Measurements from ENCODE around the gene ZNF780B. TPM values are rescaled to one million over a fixed set of nuclear protein-coding genes. Genes with fewer than 3 reads are reported as not detected.
A peak's percentile ranks its signal among the peaks of the same experiment; 100 is the strongest.

ZNF780B gene
- 26.0 TPM for total RNA-seq
- long read RNA-seq, partial matches to known transcripts: 0 of 4 reads
- long read RNA-seq, other reads (novel, unspliced or antisense): 4 of 4 reads

DNA sequence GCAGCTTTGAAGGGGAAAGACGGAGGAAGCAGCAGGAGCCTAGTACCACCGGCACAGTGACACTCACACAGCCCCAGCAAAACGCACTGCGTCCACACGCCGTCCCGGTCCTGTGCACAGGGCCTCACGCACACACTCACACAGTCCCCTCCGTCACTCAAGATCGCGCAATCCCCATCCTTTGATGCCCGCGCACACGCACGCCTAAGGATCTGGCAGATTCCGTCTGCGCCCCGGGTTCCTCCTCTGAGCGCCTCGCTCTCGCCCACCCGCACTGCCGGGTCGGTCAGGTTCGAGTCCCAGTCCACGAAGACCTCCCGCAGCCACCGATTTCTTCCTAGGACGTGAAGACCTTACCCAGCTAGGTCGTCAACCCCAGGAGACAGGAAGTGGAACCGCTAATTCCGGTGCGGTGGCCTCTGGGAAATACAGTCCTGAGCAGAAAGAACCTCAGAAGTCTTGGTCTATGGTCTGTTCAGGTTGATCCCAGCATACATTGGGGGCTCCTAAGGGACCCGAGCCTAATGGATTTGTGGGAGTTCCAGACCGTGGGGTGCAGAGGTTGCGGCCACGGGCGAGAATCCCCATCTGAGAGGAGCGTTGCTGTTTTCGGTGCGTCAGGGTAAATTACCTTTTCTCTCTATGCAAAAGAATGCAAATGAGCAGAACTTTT is at the start of gene ZNF780B:
Gene ZNF780B, minus strand, starts transcription at position 400 of the 673 bp plus-strand sequence. CDS start 5,899 bp downstream, outside the sequence.
- intact Hi-C loops (cut with DNase I): loop anchor here (10.0 kb wide), 1 partner anchor 51 kb away; no protein-coding TSS in a partner anchor
- DNase-seq (peak; percentile 74), ATAC-seq (ENCODE audit: poor library complexity) (peak; percentile 98)

DNA sequence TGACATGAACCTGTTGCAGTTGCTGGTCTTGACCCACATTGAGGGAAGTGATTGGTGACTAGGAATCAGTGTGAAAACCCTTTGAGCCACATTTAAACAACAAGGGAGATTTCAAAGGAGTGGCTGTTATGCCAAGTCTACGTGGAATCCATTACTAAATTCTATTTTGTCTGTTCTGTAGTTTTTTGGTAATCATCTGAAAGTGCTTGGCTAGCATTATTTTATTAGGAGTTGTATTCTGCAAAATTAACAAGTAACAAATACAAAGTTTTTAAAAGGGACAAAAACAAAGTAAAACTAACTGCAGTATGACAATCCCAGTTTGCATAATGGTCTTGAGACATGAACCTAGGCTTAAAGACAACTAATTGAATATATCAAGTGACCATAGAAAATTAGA is 48.7 kb upstream of the ZNF780B start:
- DNase-seq: no peak
- intact Hi-C loops (cut with DNase I): no loop called here
- no peak for ATAC-seq (ENCODE audit: poor library complexity)

GRCh38 chr19:40103600-40103999 is 47.6 kb upstream of the ZNF780B start:
- ATAC-seq (ENCODE audit: poor library complexity) (no peak), DNase-seq (no peak)
- intact Hi-C loops (cut with DNase I): no loop called here

- intact Hi-C loops (cut with DNase I): no loop called here
- DNase-seq (no peak), ATAC-seq (ENCODE audit: poor library complexity) (no peak)
Measured at GRCh38 chr19:40101813-40102212, 45.8 kb upstream of the ZNF780B start.

- intact Hi-C loops (cut with DNase I): no loop called here
- DNase-seq (no peak), ATAC-seq (ENCODE audit: poor library complexity) (no peak)
Measured at GRCh38 chr19:40093416-40093815, 37.4 kb upstream of the ZNF780B start.

- ATAC-seq (ENCODE audit: poor library complexity): peak; percentile 19
- intact Hi-C loops (cut with DNase I): no loop called here
- DNase-seq: no peak
Measured at GRCh38 chr19:40091205-40092129, 35.4 kb upstream of the ZNF780B start.

DNA sequence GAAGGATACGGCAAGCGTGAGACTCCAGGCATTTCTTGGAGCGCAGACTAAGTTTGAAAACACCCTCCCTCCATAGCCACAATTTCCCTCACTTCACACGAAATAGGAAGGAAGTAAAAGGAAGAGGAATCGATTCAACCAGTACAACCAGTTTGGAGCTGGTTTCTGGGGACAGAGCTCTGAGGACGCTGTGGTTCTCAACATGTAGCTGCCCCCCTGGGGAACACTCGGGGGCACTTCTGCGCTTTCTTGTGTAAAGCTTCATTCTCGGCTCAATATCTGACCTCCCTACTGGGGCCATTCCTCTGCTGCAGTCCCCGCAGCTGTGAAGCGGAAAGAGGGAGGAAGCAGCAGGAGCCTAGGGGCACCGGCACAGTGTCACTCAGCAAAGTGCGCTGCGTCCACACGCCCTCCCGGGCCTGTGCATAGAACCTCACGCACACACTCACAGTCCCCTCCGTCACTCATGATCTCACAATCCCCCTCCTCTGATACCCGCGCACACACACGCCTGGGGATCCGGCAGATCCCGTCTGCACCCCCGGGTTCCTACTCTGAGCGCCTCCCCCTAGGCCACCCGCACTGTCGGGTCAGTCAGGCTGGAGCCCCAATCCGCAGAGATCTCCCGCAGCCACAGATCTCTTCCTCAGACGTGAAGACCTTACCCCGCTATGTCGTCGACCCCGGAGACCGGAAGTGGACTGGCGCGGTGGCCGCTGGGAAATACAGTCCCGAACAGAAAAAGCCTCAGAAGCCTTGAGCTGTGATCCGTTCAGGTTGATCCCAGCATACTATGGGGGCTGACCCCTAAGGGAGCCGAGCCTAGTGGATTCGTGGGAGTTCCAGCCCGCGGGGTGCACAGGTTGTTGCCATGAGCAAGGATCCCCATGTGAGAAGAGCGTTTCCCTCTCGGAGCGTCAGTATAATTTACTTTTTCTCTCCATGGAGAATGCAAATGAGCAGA is 34.5 kb upstream of the ZNF780B start, which contains the start of gene ZNF780A:
Gene ZNF780A, minus strand, starts transcription at position 703 of the 964 bp plus-strand sequence. CDS start 6,190 bp downstream, outside the sequence.
- ATAC-seq (ENCODE audit: poor library complexity) (peak; percentile 98), DNase-seq (peak; percentile 88)
- intact Hi-C loops (cut with DNase I): no loop called here

DNA sequence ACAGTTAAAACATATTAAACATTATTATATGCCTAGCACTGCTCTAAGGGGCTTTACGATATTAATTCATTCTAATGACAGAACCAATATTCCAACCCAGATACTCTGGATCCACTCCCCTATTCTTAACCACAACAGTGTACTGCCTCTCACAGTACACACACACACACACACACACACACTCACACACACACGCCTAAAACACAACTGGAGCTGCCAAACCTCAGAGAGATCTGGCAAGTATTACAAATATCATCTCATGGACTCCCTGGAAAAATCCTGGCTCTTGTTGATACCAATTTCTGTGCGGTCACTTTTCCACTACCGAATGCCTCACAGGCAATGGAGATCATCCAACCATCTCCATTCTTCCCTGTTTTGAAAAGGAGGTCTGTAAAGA is 33.4 kb upstream of the ZNF780B start:
- intact Hi-C loops (cut with DNase I): no loop called here
- no peak for DNase-seq
- ATAC-seq (ENCODE audit: poor library complexity): peak; percentile 8

GRCh38 chr19:40088299-40089047 is 32.4 kb upstream of the ZNF780B start:
- ATAC-seq (ENCODE audit: poor library complexity): no peak
- intact Hi-C loops (cut with DNase I): no loop called here
- DNase-seq: no peak

- no peak for ATAC-seq (ENCODE audit: poor library complexity)
- intact Hi-C loops (cut with DNase I): no loop called here
- no peak for DNase-seq
Measured at GRCh38 chr19:40084948-40085347, 28.9 kb upstream of the ZNF780B start.

DNA sequence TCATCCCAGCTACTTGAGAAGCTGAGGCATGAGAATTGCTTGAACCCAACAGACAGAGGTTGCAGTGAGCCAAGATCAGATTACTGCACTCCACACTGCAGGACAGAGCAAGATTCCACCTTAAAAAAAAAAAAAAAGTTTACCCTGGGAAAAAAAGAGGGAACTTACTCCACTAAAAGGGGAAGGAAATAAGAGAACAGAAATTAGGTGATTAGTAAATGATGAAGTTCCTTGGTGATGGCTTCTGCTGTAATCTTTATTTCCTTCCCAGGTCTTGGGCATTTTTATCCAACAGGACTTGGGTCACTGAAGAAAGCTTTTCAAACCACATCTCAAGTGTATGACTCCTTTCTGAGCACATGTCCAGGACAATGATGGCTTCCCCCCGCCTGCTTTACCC is 25.4 kb upstream of the ZNF780B start:
- intact Hi-C loops (cut with DNase I): no loop called here
- ATAC-seq (ENCODE audit: poor library complexity): no peak
- DNase-seq: no peak

DNA sequence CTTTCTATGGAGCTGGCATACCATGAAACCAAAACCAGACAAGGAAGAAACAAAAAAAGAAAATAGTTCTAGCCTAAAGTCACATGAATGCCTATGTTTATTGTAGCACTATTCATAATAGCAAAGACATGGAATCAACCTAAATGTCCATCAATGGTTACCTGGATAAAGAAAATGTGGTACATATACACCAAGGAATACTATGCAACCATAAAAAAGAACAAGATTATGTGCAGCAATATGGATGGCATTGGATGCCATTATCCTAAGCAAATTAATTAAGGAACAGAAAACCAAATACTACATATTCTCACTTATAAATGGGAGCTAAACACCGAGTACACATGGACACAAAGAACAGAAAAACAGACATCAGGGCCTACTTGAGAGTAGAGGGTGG is 24.3 kb upstream of the ZNF780B start:
- intact Hi-C loops (cut with DNase I): no loop called here
- no peak for DNase-seq
- no peak for ATAC-seq (ENCODE audit: poor library complexity)

DNA sequence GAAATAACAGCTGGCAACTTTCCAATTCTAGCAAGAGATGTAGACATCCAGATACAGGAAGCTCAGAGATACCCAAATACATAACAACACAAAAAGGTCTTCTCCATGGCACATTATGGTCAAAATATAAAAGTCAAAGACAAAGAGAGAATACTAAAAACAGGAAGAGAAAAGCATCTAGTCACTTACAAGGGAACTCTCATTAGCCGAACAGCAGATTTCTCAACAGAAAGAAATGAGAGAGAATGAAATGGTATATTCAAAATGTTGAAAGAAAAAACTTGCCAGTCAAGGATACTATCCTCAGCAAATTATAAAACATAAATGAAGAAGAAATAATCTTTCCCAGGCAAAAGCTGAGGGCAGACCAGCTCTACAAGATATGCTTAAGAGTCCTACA is 22.3 kb upstream of the ZNF780B start:
- no peak for ATAC-seq (ENCODE audit: poor library complexity)
- intact Hi-C loops (cut with DNase I): no loop called here

GRCh38 chr19:40070058-40070457 is 14.0 kb upstream of the ZNF780B start:
- ATAC-seq (ENCODE audit: poor library complexity) (no peak), DNase-seq (no peak)
- intact Hi-C loops (cut with DNase I): no loop called here

More for the DNA sequence above, 22.3 kb upstream of the ZNF780B start:
- DNase-seq: no peak

DNA sequence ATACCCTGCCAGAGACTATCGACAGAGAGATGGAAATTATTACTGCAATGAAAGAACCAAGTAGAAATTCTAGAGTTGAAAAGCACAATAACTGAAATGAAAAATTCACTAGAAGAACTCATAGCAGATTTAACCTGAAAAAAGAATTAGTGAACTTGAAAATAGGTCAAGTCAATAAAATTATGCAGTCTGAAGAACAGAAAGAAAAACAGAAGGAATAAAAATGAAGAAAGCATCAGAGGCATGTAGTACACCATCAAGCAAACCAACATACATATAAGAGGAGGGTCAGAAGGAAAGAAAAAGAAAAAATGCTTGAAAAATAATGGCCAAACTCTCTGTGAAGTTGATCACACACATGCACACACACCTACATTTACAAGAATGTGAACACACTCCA is 3.6 kb upstream of the ZNF780B start:
- ATAC-seq (ENCODE audit: poor library complexity): no peak
- intact Hi-C loops (cut with DNase I): loop anchor here (10.0 kb wide), 1 partner anchor 55 kb away; no protein-coding TSS in a partner anchor
- DNase-seq: no peak

GRCh38 chr19:40057166-40057565 is 1.1 kb upstream of the ZNF780B start:
- ATAC-seq (ENCODE audit: poor library complexity) (no peak), DNase-seq (no peak)
- intact Hi-C loops (cut with DNase I): loop anchor here (10.0 kb wide), 1 partner anchor 52 kb away; no protein-coding TSS in a partner anchor

GRCh38 chr19:40056505-40056904 is 474 bp upstream of the ZNF780B start:
- intact Hi-C loops (cut with DNase I): loop anchor here (10.0 kb wide), 1 partner anchor 52 kb away; no protein-coding TSS in a partner anchor
- DNase-seq (no peak), ATAC-seq (ENCODE audit: poor library complexity) (no peak)

DNA sequence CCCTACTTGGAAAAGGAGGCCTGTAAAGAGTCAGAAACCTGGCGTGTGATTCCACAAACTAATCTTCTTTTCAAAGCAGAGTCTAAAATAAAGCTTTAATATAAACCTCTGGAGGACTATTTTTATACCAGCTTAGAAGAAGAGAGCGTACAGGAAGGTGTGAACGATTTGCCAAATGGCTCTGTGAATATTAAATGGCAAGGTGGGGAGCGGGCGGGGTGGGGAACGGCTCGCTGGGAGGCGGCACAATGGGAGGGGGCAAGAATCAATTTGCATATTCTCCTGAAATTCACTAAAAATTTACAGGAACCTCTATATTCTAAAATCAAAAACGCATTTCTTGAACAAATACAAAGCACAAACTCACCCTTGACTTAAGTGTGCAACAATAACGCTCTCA is 982 bp downstream of the ZNF780B start:
- intact Hi-C loops (cut with DNase I): loop anchor here (10.0 kb wide), 1 partner anchor 50 kb away; no protein-coding TSS in a partner anchor
- DNase-seq (no peak), ATAC-seq (ENCODE audit: poor library complexity) (peak; percentile 31)

Measured in Right ventricle myocardium superior (tissue), 1 donor.